AG08395 (cell line): ENCODE results near the gene PAMR1.
"Not testable (repeated sequence)": the region's sequence is repeated elsewhere in the genome, so short reads cannot be mapped to it uniquely, and the experiment has no call there.

ENCODE experiments used
- DNase-seq: peaks from one replicate; pipeline ENCODE4 v3.0.0; 2012; ENCODE audit warnings: mixed read lengths, low spot score

PAMR1 gene, protein sequence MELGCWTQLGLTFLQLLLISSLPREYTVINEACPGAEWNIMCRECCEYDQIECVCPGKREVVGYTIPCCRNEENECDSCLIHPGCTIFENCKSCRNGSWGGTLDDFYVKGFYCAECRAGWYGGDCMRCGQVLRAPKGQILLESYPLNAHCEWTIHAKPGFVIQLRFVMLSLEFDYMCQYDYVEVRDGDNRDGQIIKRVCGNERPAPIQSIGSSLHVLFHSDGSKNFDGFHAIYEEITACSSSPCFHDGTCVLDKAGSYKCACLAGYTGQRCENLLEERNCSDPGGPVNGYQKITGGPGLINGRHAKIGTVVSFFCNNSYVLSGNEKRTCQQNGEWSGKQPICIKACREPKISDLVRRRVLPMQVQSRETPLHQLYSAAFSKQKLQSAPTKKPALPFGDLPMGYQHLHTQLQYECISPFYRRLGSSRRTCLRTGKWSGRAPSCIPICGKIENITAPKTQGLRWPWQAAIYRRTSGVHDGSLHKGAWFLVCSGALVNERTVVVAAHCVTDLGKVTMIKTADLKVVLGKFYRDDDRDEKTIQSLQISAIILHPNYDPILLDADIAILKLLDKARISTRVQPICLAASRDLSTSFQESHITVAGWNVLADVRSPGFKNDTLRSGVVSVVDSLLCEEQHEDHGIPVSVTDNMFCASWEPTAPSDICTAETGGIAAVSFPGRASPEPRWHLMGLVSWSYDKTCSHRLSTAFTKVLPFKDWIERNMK

DNA sequence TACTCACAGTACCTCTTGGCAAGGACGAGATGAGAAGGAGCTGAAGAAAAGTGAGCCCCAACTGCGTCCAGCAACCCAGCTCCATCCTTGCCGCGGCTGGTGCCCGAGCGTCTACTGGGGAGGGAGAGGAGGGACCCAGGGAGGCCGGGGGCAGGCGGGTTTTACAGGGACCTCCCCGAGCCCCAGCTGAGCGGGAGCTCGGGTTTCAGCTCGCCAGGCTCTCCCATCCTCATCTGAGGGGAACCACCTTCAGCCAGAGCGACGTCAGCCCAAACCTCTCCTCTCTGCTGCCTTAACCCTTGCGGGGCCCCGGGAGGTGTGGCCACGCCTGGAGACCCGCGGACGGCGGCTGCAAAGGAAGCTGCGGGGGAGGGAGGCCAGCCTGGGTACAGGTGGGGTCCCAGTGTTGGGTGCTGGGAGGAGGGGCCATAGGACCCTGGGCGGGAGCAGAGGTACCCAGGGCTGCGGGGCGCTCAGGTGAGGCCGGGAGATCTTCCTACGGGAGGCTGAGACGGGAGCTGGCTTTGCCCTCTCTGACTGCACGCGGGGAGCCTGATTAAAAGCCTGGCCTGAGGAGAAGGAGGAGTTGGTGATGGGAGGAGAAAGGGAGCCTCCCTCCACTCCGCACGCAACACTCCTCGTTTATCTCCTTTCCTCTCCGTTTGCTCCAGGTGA, at the start of gene PAMR1:
PAMR1 (minus strand) TSS at position 116 of the 675 bp plus-strand sequence; CDS start at position 85, 31 bp downstream.
- peak; percentile 73 for DNase-seq

DNA sequence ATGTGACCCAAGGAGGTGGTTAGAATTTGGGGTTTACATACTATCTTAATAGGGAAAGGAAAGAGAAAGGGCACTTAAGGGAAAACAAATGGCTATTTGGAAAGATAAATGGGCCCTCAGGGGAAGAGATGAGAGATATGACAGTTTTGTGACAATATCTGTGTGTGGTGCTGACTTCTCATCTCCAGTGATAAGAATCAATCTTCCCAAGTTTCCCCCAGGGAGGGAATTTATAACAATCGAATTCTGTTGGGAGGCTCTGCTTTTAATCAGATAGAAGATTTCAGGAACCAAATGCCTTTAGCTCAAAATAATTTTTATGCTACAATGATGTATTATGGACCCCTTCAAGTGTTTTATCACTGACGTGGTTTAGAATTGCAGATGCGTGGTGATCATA, 46.3 kb upstream of the PAMR1 start:
- DNase-seq, result no peak

DNA sequence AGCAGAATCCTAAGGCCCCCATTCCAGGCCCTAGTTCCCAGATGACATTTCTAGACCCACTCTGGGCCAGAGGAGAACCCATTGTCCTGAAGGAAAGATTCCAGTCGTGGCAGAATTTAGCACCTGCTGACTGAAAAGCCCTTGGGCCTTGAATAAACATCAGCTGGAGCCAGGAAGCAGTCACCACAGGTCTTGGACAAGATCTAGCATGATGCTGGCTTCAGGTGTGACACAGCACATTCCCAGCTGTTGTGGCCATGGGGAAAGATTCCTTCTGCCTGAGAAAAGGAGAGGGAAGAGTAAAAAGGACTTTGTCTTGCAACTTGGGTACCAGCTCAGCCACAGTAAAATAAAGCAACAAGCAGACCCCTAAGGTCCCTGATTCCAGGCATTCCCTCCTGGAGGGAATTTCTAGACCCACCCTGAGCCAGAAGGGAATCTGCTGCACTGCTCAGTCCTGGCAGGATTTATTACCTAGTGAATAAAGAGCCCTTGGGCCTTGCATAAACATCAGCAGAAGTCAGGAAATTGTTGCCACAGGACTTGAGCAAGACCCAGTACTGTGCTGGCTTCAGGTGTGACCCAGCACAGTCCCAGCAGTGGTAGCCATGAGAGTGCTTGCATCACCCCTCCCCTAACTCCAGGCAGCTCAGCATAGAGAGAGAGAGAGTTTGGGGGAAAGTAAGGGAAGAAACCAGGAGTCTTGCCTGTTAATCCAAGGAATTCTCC, 42.5 kb upstream of the PAMR1 start:
- DNase-seq, result no peak

DNA sequence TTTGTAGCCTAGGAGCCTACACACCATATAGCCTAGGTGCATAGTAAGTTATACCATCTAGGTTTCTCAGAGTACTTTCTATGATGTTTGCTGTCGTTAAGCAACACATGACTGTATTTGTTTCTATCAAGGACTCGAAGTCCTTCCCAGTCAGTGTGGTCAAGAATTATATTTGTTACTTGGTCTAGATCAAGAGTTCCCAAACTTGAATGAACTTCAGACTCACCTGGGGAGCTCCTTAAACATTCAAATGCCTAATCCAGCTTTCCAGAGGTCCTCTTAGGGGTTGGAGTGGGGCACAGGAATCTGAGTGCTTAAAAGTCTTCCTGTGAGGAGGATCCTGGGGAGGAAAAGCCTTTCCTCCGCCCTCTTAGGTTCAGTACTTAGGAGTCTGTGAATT, 41.5 kb upstream of the PAMR1 start:
- DNase-seq, result no peak

DNA sequence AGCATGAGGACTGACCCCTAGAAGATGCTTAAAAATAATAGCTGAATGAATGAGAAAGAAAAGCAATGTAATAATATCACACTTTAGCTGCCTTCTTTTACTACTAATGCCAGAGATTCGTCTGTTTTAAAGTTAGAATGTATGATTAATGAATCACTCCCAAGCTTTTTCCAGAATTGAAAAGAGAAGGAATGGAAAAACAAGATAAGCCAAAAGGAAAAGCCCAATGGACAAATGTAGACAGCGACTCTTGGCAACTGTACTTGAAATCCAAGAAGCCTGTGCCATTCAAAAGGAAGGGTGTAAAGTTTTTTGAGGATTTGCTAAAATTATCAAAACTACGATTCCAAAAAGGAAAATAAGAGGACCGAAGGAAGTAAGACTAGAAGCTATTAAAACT, 40.8 kb upstream of the PAMR1 start:
- DNase-seq, result no peak

DNA sequence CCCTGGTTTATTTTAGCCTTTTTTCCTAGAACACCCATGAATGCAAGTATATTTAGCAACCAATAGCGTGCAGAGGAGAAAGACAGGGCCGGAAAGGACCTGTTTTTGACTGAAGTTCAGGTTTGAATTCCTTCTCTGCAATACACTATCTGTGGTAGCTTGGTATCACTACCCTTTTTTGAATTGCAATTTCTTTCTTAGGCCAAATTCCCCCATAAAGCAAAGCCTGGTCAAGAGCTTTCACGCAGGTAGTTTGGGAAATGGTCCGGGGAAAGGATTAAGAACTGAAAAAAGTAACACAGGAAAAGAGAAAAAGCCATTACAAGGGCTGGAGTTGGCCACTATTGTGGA, 38.8 kb upstream of the PAMR1 start:
- no peak for DNase-seq

DNA sequence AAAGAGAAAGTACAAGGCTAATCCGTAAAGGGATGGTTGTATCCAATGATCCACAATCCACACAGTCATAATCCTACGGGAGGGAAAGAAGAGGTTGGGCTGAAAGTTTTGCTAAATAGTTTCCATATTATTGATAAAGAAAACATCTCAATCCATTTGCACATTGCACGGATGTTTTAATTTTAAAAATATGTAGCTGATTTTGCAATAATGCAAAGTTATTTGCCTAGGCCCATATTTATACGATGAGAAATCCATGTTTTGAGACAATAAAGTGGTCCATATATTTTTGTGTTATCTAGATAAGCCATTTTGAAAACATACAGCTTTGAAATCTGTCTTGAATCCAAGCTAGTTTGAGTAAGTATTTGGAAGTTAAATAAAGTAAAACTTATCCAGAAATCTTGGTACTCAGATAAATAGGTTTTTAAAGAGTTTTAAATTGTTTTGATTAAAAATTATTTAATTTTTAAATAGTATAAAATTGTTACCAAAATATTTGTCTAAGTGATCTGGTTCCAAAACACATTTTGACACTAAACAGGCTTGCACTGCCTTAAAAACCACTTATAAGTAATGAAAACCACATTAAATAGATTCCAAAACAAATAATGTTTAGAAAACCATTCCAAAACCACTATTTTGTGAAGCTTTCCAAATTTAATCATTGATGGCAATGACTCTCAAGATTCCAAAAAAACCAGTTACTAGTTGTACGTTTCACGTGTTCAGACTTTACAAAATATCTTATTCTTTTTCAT, 38.2 kb upstream of the PAMR1 start:
- DNase-seq, result no peak

DNA sequence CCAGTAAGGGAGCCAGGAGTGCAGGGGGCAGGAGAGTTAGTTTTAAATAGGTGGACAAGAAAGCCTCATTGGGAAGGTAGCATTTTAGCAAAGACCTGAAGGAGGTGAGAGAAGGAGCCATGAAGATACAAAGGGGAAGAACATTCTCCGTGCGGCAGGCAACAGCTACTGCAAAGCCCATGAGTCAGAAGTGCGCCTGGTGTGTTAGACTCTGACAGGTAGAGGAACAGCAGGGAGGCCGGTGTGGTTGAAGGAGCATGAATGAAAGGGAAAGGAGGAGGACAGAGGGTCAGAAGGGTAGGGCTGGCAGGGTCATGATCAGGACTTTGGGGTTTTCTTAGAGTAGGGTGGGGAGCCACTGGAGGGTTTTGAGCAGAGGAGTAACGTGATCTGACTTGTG, 34.5 kb upstream of the PAMR1 start:
- DNase-seq, result no peak

DNA sequence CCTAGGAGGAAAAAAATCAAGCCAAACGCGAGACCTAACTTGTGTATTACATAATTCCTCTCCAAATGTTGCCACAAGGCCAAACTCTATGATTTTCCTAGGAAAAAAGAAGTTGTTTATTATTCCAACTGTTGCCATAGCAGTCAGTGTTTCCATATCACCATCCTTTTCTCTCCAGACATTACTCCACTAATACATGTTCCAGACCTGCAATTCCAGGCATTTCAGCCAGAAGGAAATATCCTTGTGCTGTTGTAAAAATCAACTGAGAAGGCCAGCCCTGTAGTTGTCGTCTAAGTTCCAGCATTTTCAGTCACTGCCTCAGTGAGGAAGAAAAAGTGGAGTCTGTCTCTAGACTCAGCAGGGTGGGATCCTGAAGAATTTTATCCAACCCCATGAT, 33.1 kb upstream of the PAMR1 start:
- DNase-seq, result no peak

DNA sequence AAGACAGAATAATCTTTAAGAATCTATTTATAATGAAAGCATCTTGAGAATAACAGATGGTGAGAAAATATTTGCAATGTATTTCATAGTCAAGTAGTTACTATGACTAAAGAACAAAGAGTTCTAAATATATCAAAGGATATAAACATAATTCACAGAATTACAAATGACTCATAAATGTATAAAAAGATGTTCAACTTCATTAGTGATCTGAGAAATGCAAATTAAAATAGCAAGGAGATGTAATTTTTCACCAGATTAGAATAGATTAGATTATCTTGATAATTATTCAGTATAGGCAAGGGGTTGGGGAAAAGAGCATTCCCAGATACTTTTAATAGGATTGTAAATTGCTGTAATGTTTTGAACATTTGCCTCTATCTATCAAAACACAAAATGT, 30.1 kb upstream of the PAMR1 start:
- no peak for DNase-seq

DNA sequence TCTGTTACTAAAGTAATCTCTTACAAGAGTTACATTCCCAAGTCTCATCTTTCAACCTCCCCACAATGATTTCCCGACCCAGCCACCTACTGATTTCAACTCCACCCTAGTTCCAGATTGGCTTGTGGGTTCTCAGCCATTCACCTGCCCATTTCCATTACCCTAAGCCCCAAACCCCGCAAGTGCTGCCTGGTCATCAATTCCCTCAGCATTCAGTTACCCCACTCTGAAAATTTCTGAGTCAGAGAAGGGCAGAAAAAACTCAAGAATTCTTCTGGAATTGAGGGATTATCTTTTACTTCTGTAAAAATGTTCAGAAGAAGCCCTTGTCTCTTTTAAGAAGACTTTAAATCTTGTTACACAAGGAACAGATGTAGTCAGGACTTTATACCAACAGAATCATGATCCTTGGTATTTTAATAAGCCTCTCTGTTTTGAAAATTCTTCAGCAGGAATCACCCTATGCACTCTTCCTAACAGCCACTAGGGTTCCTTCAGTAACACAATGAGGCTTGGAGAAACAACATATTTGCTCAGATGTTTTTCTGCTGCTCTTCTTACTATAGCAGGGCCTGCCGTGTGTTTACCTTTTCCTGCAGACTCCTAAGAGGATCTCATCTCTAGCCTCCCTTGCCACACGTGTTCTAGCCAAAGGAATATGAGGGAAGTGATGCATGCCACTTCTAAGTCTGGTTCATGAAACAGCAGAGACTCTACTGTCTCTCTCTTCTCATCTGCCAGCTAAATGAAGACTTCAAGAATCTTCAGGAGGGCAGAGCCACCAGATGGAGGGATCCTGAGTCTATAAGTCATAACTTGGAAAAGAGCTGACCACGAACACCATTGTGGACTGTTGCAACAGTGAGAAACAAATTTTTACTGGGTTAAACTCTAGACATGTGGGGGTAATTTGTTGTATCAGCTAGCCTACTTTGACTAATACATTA, 29.3 kb upstream of the PAMR1 start:
- no peak for DNase-seq

DNA sequence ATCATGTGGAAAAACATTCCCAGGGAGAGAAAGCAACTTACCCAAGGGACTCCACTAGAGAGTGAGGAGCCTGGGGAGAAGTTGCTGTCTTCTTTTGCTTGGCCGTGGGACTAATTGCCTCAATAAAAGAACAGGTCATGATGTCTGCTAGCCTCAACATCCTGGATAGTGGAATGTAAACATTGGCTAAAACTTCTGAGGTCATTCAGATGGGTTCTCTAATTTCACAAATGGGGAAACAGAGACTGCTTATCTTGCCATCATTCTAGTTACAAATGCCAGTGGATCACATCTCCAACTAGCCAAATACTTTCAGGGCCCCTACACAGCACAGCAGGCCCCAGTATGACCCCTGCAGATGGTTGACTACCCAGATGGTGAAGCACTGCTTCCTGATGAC, 28.4 kb upstream of the PAMR1 start:
- DNase-seq, result peak; percentile 79

DNA sequence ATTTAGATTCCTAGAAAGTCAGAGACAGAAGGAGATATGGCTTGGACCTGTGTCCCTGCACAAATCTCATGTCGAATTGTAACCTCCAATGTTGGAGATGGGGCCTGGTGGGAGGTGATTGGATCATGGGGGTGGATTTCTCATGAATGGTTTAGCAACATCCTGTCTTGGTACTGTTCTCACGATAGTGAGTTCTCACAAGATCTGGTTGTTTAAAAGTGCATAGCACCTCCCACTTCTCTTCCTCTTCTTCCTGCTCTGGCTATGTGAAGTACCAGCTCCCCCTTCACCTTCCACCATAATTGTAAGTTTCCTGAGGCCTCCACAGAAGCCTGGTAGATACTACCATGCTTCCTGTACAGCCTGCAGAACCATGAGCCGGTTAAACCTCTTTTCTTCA, 27.6 kb upstream of the PAMR1 start:
- DNase-seq, result no peak

DNA sequence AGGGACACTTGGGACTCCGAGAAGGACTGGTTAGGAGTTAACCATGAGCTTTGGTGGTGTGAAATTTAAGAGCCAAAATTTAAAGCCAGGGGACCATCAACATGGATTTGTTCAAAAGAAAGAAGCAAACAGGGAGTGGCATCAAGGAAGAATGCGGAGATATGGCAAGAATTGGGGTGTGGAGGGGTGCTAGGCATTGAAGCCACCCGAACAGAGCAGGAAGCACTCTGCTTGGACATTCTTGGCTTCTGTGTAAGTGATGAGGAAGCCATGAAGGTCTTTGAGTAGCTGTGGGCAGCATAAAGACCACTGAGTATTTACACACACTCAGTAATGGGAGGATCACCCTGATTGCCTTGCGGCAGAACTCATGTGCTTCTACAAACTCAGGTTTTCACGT, 27.2 kb upstream of the PAMR1 start:
- no peak for DNase-seq

DNA sequence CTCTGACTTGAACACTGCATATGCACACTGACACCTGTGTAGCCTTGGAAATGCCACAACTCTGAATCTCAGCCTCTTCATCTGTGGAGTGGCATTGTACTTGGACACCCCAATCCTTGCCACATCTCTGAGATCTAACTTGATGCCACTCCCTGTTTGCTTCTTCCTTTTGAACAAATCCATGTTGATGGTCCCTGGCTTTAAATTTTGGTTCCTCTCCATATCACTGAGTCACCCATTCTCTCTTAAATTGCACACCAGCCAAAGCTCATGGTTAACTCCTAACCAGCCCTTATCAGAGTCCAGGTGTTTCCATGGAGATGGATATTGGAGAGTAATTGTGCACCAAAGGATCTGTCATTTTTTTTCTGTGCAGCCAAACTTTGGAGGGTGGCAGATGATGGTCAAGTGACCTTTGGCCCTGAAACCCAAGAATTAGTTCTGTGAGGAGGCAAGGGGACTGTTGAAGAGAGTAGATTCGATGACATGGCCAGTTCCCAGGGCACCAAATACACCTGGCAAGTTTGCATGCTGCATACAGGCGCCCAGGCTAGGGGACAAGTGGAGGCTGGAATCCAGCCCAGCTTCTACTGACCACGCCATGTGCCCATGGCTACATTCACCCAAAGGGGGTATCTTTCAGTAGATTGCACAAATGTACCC, 25.1 kb upstream of the PAMR1 start:
- no peak for DNase-seq

DNA sequence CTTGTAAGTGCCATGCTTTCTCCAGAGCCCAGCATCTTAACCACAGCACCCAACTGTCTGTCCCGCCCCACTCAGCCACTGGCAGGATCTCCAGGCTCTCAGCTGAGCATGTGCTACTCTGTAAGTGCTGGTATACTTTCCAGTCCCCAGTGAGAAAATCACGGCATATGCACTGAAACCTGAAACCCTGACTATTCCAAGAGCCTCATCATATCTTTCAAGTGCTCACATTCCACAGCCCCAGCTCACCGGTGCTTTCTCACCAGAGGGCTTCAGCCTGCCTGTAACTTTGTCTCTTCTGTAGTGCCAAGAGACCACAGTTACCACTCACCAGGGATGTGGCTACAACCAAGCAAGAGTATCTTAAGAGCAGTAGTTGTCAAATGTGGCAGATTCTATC, 24.4 kb upstream of the PAMR1 start:
- DNase-seq, result peak; percentile 88

DNA sequence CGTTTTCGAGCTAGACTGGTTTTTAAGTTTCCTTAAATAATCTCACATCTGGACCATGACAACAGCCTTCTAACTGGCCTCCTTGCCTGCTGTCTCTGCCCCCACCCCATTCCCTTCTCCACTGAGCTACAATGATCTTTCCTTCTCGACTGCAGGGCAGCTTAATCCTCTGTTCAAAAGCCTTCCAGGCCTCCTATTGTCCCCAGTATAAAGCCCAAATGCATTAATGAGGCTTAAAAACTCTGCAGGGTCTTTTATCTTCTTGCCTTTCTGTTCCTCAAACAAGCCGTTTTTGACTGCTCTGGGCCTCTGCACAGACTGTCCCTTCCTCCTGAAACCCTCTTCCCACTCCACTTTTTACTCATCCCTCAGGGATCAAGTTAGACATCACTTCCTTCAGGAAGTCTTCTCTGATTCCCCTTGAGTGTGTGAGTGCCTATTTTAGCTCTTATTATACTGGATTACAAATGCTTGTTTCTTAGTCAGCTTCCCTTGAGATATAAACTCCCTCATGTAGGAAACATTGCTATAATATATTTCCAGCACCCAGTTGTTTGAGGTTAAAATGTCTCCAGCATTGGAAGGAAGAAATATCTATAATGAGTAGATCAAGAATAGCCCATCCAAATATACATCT, 23.6 kb upstream of the PAMR1 start:
- DNase-seq, result no peak

DNA sequence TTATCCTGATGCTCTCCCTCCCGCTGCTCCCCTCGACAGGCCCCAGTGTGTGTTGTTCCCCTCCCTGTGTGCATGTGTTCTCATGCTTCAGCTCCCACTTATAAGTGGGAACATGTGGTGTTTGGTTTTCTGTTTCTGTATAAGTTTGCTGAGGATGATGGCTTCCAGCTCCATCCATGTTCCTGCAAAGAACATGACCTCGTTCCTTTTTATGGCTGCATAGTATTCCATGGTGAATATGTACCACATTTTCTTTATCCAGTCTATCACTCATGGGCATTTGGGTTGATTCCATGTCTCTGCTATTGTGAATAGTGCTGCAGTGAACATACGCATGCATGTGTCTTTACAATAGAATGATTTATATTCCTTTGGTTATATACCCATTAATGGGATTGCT, 22.6 kb upstream of the PAMR1 start:
- DNase-seq, result not testable (repeated sequence)

DNA sequence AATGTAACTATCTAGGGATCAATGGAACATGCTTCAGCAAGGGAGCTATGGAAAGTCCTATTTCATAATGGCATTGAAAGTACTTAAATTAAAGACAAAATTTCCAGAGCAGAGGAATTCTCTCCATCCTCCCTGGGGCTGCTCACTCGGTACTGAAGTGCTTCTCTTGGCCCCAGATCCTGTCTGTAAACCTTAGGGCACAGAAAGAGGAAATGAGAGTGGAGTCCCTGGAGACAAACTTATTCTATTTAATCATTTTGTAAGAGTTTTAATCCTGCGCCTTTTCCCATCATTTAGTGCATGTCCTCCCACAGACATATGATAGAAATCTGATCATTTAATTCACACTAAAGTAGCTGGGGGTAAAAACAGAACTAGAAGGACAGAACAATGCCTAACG, 20.9 kb upstream of the PAMR1 start:
- no peak for DNase-seq
